HepG2 (cell line): ENCODE measurements around the gene KCNK18. TPM values are rescaled to one million over a fixed set of nuclear protein-coding genes. Genes with fewer than 3 reads are reported as not detected.

ENCODE experiments used
- ATAC-seq: fragments of 200-7000 bp; cut with Tn5 transposase; 3 replicates; pipeline ENCODE4 v1.9.1; 2020; ENCODE audit warnings: mild to moderate bottlenecking, moderate library complexity
- BruUV-seq: library from RNA; stranded (reverse); fragments of 400-500 nt; replicated peaks from 2 replicates; lab custom pipeline; 2021; lab: Mats Ljungman, UMichigan
- CTCF ChIA-PET: fragments of 300-600 bp; formaldehyde crosslinking; extraction: SDS; loops from one replicate; lab custom pipeline; 2021; ENCODE audit warnings: low total read pairs, inconsistent platforms, low intra/inter-chr PET ratio; lab: Yijun Ruan, JAX
- POLR2A ChIA-PET: fragments of 350-600 bp; sonication (Branson Sonifier 250); formaldehyde crosslinking; loops from one replicate; lab custom pipeline; 2020; ENCODE audit warnings: antibody characterized with exemption, inconsistent platforms; lab: Yijun Ruan, JAX
- DNase-seq: peaks from one replicate; pipeline ENCODE4 v3.0.0-alpha.2; 2015; ENCODE audit warnings: low spot score
- FAIRE-seq: peaks from 3 replicates; lab custom pipeline; 2011; peaks lifted over from hg19 to GRCh38; lab: Jason Lieb, UNC
- H2AFZ ChIP-seq: one replicate; pipeline ENCODE4 v1.6.1; 2011; ENCODE audit warnings: low read length, inconsistent platforms
- H3K27ac ChIP-seq: fragments of 300-600 bp; 3 replicates; pipeline ENCODE4 v1.8.0; 2011; ENCODE audit warnings: mixed run types, mild to moderate bottlenecking, mixed read lengths, low read length, inconsistent platforms; ENCODE audit not compliant: insufficient read depth; ENCODE audit errors: extremely low read length
- H3K27me3 ChIP-seq, 2 experiments: fragments of 200-600 bp in 1 of 2; 2 replicates in 1 of 2; 3 replicates in 1 of 2; pipeline versions ENCODE4 v1.6.0 to v1.8.0; 2011; ENCODE audit warnings: low read length in 2 of 2, mild to moderate bottlenecking in 2 of 2, moderate library complexity in 2 of 2, inconsistent platforms in 1 of 2; ENCODE audit not compliant: insufficient read depth in 2 of 2, control insufficient read depth in 1 of 2
- H3K36me3 ChIP-seq, 2 experiments: fragments of 200-600 bp in 1 of 2; replicated peaks in 1 of 2; 2 replicates in 1 of 2; 3 replicates in 1 of 2; pipeline versions ENCODE4 v1.5.1 to v1.8.0; 2011; ENCODE audit warnings: low read length in 2 of 2, inconsistent platforms in 1 of 2; ENCODE audit not compliant: insufficient read depth in 2 of 2, control insufficient read depth in 1 of 2
- H3K4me1 ChIP-seq: 2 replicates; pipeline ENCODE4 v1.5.1; 2012; ENCODE audit warnings: low read length, inconsistent platforms; ENCODE audit not compliant: insufficient read depth
- H3K4me2 ChIP-seq: 2 replicates; pipeline ENCODE4 v1.6.0; 2011; ENCODE audit warnings: low read depth, low read length, inconsistent platforms
- H3K4me3 ChIP-seq, 3 experiments: fragments of 200-600 bp in 1 of 3; sonication (generic), shearing (Covaris generic) in 1 of 3; replicated peaks in 1 of 3; 2 replicates each; pipeline ENCODE4 v1.5.1; 2011 to 2016; ENCODE audit warnings: low read length in 3 of 3, inconsistent platforms in 2 of 3, low read depth in 2 of 3, mild to moderate bottlenecking in 2 of 3, control low read depth in 1 of 3, mixed read lengths in 1 of 3; ENCODE audit not compliant: insufficient read depth in 1 of 3
- H3K79me2 ChIP-seq: one replicate; pipeline ENCODE4 v1.6.1; 2011; ENCODE audit warnings: low read length, inconsistent platforms; ENCODE audit not compliant: insufficient read depth
- H3K9ac ChIP-seq: 2 replicates; pipeline ENCODE4 v1.6.0; 2011; ENCODE audit warnings: mild to moderate bottlenecking, low read depth, low read length, inconsistent platforms; ENCODE audit not compliant: insufficient read depth
- H3K9me3 ChIP-seq: 2 replicates; pipeline ENCODE4 v1.5.1; 2012; ENCODE audit warnings: mild to moderate bottlenecking, low read length
- H4K20me1 ChIP-seq: 2 replicates; pipeline ENCODE4 v1.6.0; 2011; ENCODE audit warnings: inconsistent platforms, mild to moderate bottlenecking, low read length, moderate library complexity; ENCODE audit not compliant: insufficient read depth
- KAT7 ChIP-seq: IDR thresholded peaks from 2 replicates; pipeline ENCODE4 v1.6.1; 2018; ENCODE audit warnings: borderline replicate concordance, missing compliant biosample characterization
- KLF6 ChIP-seq: IDR thresholded peaks from 2 replicates; pipeline ENCODE4 v1.8.0; 2016; ENCODE audit warnings: missing biosample characterization, missing genetic modification reagents
- MED8 ChIP-seq: sonication (generic); formaldehyde crosslinking; IDR thresholded peaks from 2 replicates; pipeline ENCODE4 v1.8.1; 2023; ENCODE audit warnings: mild to moderate bottlenecking, missing genetic modification reagents; ENCODE audit not compliant: insufficient replicate concordance
- PAF1 ChIP-seq: IDR thresholded peaks from 2 replicates; pipeline ENCODE4 v1.6.1; 2016; ENCODE audit warnings: missing genetic modification reagents, missing compliant biosample characterization
- SOX13 ChIP-seq, 3 experiments: fragments of 450-650 bp in 1 of 3; sonication (generic) in 1 of 3; formaldehyde crosslinking in 1 of 3; IDR thresholded peaks in 2 of 3; conservative IDR thresholded peaks in 1 of 3; 2 replicates each; pipeline versions ENCODE4 v1.5.0 to v1.6.1; 2016 to 2020; ENCODE audit warnings: antibody characterized with exemption in 1 of 3, mild to moderate bottlenecking in 1 of 3, missing compliant biosample characterization in 1 of 3, missing genetic modification reagents in 1 of 3, moderate library complexity in 1 of 3
- XRCC5 ChIP-seq: fragments of 200-400 bp; formaldehyde crosslinking; optimal IDR thresholded peaks from 2 replicates; pipeline ENCODE3; 2017; ENCODE audit warnings: mild to moderate bottlenecking, low read length
- ZNF547 ChIP-seq: sonication (generic); formaldehyde crosslinking; IDR thresholded peaks from 2 replicates; pipeline ENCODE4 v1.5.1; 2020; ENCODE audit warnings: mild to moderate bottlenecking, missing genetic modification reagents
- ZNF562 ChIP-seq: sonication (generic); formaldehyde crosslinking; IDR thresholded peaks from 2 replicates; pipeline ENCODE4 v1.8.0; 2022; ENCODE audit warnings: missing genetic modification reagents, borderline replicate concordance
- ZNF678 ChIP-seq: sonication (generic); formaldehyde crosslinking; IDR thresholded peaks from 2 replicates; pipeline ENCODE4 v1.4.0; 2020; ENCODE audit warnings: mild to moderate bottlenecking, missing genetic modification reagents
- ZNF747 ChIP-seq: sonication (generic); formaldehyde crosslinking; IDR thresholded peaks from 2 replicates; pipeline ENCODE4 v1.8.1; 2023; ENCODE audit warnings: missing genetic modification reagents, mild to moderate bottlenecking, borderline replicate concordance
- WGBS: methylation state at CpG from one replicate; pipeline ENCODE4 v1.1.6; 2017; ENCODE audit warnings: low lambda C conversion rate; 5-methylcytosine and 5-hydroxymethylcytosine counted together
- in situ Hi-C: cut with HindIII; loops from 2 replicates; pipeline ENCODE4 v1.10.0; 2017; ENCODE audit warnings: low pct_unique_long_range_greater_than_20kb; ENCODE audit not compliant: extremely low pct_ligation_motif_present
- intact Hi-C: fragments of 100-400 bp; cut with micrococcal nuclease; formaldehyde crosslinking; loops from one replicate; pipeline ENCODE4 v1.10.0; 2022; ENCODE audit not compliant: unreplicated experiment
- polyA plus RNA-seq, 8 experiments: library from polyadenylated mRNA; depleted of rRNA in 3 of 8; stranded (reverse) in 7 of 8; unstranded in 1 of 8; fragments of >200 nt; fragmentation: Illumina TruSeq in 4 of 8; extraction: Trizol in 4 of 8; gene quantifications; 2 replicates each; pipeline versions ENCODE4 v1.2.1 to v1.2.3, GENCODE V29; 2011 to 2016; ENCODE audit warnings: low read depth in 4 of 8, missing spikeins in 1 of 8, mixed read lengths in 1 of 8; ENCODE audit not compliant: insufficient read depth in 1 of 8
- total RNA-seq, 5 experiments: library from RNA; depleted of rRNA; stranded (reverse); fragments of >200 nt; fragmentation: Illumina TruSeq; extraction: Trizol; gene quantifications; 2 replicates each; pipeline ENCODE4 v1.2.3, GENCODE V29; 2016; ENCODE audit warnings: low read depth in 1 of 5
- TF ChIP-seq, protein P1 (sequence below): sonication (generic); formaldehyde crosslinking; IDR thresholded peaks from 2 replicates; pipeline ENCODE4 v1.5.0; 2020; ENCODE audit warnings: mild to moderate bottlenecking, missing genetic modification reagents, borderline replicate concordance
- TF ChIP-seq, protein P2 (sequence below): sonication (generic); formaldehyde crosslinking; IDR thresholded peaks from 2 replicates; pipeline ENCODE4 v1.9.0; 2021; ENCODE audit warnings: missing genetic modification reagents, borderline replicate concordance

The KCNK18 gene
- total and polyA plus RNA-seq, 2 of the 13 experiments (the other 11 are each of a cell fraction or from before 2014, with no cell fraction given), result not detected

- TF ChIP-seq ZNF678 (CRISPR knock-in tag), result no peak
- TF ChIP-seq, all 625 proteins: peak for 0
Observed at GRCh38 chr10:117168729-117169128, 28.6 kb upstream of the KCNK18 start (continued).

- Histone ChIP-seq H2AFZ (no peak overlapping the region), H4K20me1 (no peaks in the 10 kb centered on the region), H3K27ac (no peak overlapping the region), H3K9ac (no peak overlapping the region), H3K9me3 (no peaks in the 10 kb centered on the region), H3K4me1 (peaks cover 24% of the 10 kb centered on the region), H3K27me3 (peaks cover 2 to 76% of the 10 kb centered on the region in 2 experiments), H3K36me3 (no peaks in the 10 kb centered on the region), H3K4me2 (no peak overlapping the region), H3K79me2 (no peaks in the 10 kb centered on the region), H3K4me3 (no peak overlapping the region)
- in situ Hi-C loops (loop anchor here (5.0 to 10.0 kb wide), 2 partner anchors 165 to 372 kb away; partner anchors contain the start of gene SHTN1), intact Hi-C loops (loop anchor here (5.0 kb wide), 1 partner anchor 167 kb away; no protein-coding TSS in a partner anchor)
- WGBS, result 8% methylated on average over 2 of the region's 2 CpGs
- DNase-seq, result no peak
- no peak for FAIRE-seq
- ChIA-PET CTCF (interaction anchor here (5.0 kb wide), 1 partner anchor 373 kb away, joined by 60 read pairs; no protein-coding TSS in a partner anchor), POLR2A (no interaction called here)
- ATAC-seq, result no peak
- no TSS peak for BruUV-seq
- TF ChIP-seq ZNF562 (CRISPR knock-in tag) (no peak), ZNF747 (CRISPR knock-in tag) (no peak), KAT7 (CRISPR knock-in tag) (no peak), MED8 (CRISPR knock-in tag) (no peak), KLF6 (no peak), PAF1 (CRISPR knock-in tag) (no peak), ZNF547 (CRISPR knock-in tag) (no peak), XRCC5 (no peak), SOX13 (IDR thresholded peaks at IDR 0.05) (no peak), SOX13 (CRISPR knock-in tag; conservative IDR thresholded peaks at IDR 0.05 in 1 of 2, IDR thresholded peaks at IDR 0.05 in 1 of 2) (no peak)
- TF ChIP-seq, protein P1, sequence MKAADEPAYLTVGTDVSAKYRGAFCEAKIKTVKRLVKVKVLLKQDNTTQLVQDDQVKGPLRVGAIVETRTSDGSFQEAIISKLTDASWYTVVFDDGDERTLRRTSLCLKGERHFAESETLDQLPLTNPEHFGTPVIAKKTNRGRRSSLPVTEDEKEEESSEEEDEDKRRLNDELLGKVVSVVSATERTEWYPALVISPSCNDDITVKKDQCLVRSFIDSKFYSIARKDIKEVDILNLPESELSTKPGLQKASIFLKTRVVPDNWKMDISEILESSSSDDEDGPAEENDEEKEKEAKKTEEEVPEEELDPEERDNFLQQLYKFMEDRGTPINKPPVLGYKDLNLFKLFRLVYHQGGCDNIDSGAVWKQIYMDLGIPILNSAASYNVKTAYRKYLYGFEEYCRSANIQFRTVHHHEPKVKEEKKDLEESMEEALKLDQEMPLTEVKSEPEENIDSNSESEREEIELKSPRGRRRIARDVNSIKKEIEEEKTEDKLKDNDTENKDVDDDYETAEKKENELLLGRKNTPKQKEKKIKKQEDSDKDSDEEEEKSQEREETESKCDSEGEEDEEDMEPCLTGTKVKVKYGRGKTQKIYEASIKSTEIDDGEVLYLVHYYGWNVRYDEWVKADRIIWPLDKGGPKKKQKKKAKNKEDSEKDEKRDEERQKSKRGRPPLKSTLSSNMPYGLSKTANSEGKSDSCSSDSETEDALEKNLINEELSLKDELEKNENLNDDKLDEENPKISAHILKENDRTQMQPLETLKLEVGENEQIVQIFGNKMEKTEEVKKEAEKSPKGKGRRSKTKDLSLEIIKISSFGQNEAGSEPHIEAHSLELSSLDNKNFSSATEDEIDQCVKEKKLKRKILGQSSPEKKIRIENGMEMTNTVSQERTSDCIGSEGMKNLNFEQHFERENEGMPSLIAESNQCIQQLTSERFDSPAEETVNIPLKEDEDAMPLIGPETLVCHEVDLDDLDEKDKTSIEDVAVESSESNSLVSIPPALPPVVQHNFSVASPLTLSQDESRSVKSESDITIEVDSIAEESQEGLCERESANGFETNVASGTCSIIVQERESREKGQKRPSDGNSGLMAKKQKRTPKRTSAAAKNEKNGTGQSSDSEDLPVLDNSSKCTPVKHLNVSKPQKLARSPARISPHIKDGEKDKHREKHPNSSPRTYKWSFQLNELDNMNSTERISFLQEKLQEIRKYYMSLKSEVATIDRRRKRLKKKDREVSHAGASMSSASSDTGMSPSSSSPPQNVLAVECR (CRISPR knock-in tag), result no peak
- TF ChIP-seq, protein P2, sequence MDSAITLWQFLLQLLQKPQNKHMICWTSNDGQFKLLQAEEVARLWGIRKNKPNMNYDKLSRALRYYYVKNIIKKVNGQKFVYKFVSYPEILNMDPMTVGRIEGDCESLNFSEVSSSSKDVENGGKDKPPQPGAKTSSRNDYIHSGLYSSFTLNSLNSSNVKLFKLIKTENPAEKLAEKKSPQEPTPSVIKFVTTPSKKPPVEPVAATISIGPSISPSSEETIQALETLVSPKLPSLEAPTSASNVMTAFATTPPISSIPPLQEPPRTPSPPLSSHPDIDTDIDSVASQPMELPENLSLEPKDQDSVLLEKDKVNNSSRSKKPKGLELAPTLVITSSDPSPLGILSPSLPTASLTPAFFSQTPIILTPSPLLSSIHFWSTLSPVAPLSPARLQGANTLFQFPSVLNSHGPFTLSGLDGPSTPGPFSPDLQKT (CRISPR knock-in tag), result no peak
Observed at GRCh38 chr10:117169480-117169879, 27.8 kb upstream of the KCNK18 start.
